HepG2 (cell line): Measurements from ENCODE around the gene CLCN1. TPM values are rescaled to one million over a fixed set of nuclear protein-coding genes. Genes with fewer than 3 reads are reported as not detected.

Experiments used
- ATF3 ChIP-seq: sonication (generic); formaldehyde crosslinking; IDR thresholded peaks from 2 replicates; pipeline ENCODE4 v1.4.0; 2020; ENCODE audit warnings: missing genetic modification reagents
- GABPB1 ChIP-seq: IDR thresholded peaks from 2 replicates; pipeline ENCODE4 v1.6.1; 2016; ENCODE audit warnings: mild to moderate bottlenecking, missing genetic modification reagents, moderate library complexity, missing compliant biosample characterization
- HINFP ChIP-seq: sonication (generic); formaldehyde crosslinking; IDR thresholded peaks from 2 replicates; pipeline ENCODE4 v1.4.0; 2020; ENCODE audit warnings: low read depth, mild to moderate bottlenecking, missing genetic modification reagents
- KAT7 ChIP-seq: IDR thresholded peaks from 2 replicates; pipeline ENCODE4 v1.6.1; 2018; ENCODE audit warnings: borderline replicate concordance, missing compliant biosample characterization
- KDM6A ChIP-seq: IDR thresholded peaks from 2 replicates; pipeline ENCODE4 v1.6.1; 2016; ENCODE audit warnings: low read depth
- MYC ChIP-seq: sonication (generic); formaldehyde crosslinking; IDR thresholded peaks from 2 replicates; pipeline ENCODE4 v1.9.0; 2021; ENCODE audit warnings: missing genetic modification reagents, borderline replicate concordance
- NCOR1 ChIP-seq: fragments of 200-600 bp; sonication (generic); IDR thresholded peaks from 2 replicates; pipeline ENCODE4 v1.7.0; 2017; ENCODE audit warnings: antibody characterized with exemption, low read length, borderline replicate concordance
- NFATC3 ChIP-seq: sonication (generic); formaldehyde crosslinking; IDR thresholded peaks from 2 replicates; pipeline ENCODE4 v1.5.1; 2020; ENCODE audit warnings: mild to moderate bottlenecking, missing genetic modification reagents
- NFE2 ChIP-seq: sonication (generic); formaldehyde crosslinking; IDR thresholded peaks from 2 replicates; pipeline ENCODE4 v1.4.0; 2020; ENCODE audit warnings: missing genetic modification reagents
- NFYB ChIP-seq: sonication (generic); formaldehyde crosslinking; IDR thresholded peaks from 2 replicates; pipeline ENCODE4 v1.4.0; 2020; ENCODE audit warnings: missing genetic modification reagents
- NR1H2 ChIP-seq: sonication (generic); formaldehyde crosslinking; IDR thresholded peaks from 2 replicates; pipeline ENCODE4 v1.8.1; 2022; ENCODE audit warnings: low read depth, missing genetic modification reagents, borderline replicate concordance
- NR2C2 ChIP-seq: sonication (generic); formaldehyde crosslinking; IDR thresholded peaks from 2 replicates; pipeline ENCODE4 v1.4.0; 2020; ENCODE audit warnings: missing genetic modification reagents, mild to moderate bottlenecking, moderate library complexity, borderline replicate concordance
- RAD21 ChIP-seq: fragments of 450-650 bp; formaldehyde crosslinking; IDR thresholded peaks from 2 replicates; pipeline ENCODE4 v1.5.0; 2020; ENCODE audit warnings: mild to moderate bottlenecking
- RBAK ChIP-seq: sonication (generic); formaldehyde crosslinking; IDR thresholded peaks from 2 replicates; pipeline ENCODE4 v1.5.1; 2020; ENCODE audit warnings: mild to moderate bottlenecking, missing genetic modification reagents
- SMARCE1 ChIP-seq: fragments of 450-650 bp; IDR thresholded peaks from 2 replicates; pipeline ENCODE4 v1.6.1; 2017; ENCODE audit warnings: borderline replicate concordance
- SP5 ChIP-seq: IDR thresholded peaks from 2 replicates; pipeline ENCODE4 v1.6.1; 2016; ENCODE audit warnings: low read depth, borderline replicate concordance
- XRCC5 ChIP-seq: fragments of 200-400 bp; formaldehyde crosslinking; optimal IDR thresholded peaks from 2 replicates; pipeline ENCODE3; 2017; ENCODE audit warnings: mild to moderate bottlenecking, low read length
- ZBTB25 ChIP-seq: IDR thresholded peaks from 2 replicates; pipeline ENCODE4 v1.6.1; 2018; ENCODE audit warnings: missing genetic modification reagents
- ZMYM4 ChIP-seq: sonication (generic); formaldehyde crosslinking; IDR thresholded peaks from 2 replicates; pipeline ENCODE4 v1.8.1; 2023; ENCODE audit warnings: mild to moderate bottlenecking, missing genetic modification reagents
- ZNF343 ChIP-seq: sonication (generic); formaldehyde crosslinking; IDR thresholded peaks from 2 replicates; pipeline ENCODE4 v1.4.0; 2020; ENCODE audit warnings: mild to moderate bottlenecking, missing genetic modification reagents
- ZNF503 ChIP-seq: sonication (generic); formaldehyde crosslinking; IDR thresholded peaks from 2 replicates; pipeline ENCODE4 v1.4.0; 2020; ENCODE audit warnings: missing genetic modification reagents
- ZNF543 ChIP-seq: sonication (generic); formaldehyde crosslinking; IDR thresholded peaks from 2 replicates; pipeline ENCODE4 v1.4.0; 2020; ENCODE audit warnings: mild to moderate bottlenecking, missing genetic modification reagents
- ZNF564 ChIP-seq: sonication (generic); formaldehyde crosslinking; IDR thresholded peaks from 2 replicates; pipeline ENCODE4 v1.8.1; 2023; ENCODE audit warnings: mild to moderate bottlenecking, missing genetic modification reagents
- ZNF574 ChIP-seq: sonication (generic); formaldehyde crosslinking; IDR thresholded peaks from 2 replicates; pipeline ENCODE4 v1.4.0; 2020; ENCODE audit warnings: missing genetic modification reagents
- ZNF816 ChIP-seq: sonication (generic); formaldehyde crosslinking; IDR thresholded peaks from 2 replicates; pipeline ENCODE4 v1.8.0; 2022; ENCODE audit warnings: missing genetic modification reagents, mild to moderate bottlenecking, borderline replicate concordance
- ZSCAN25 ChIP-seq: sonication (generic); formaldehyde crosslinking; IDR thresholded peaks from 2 replicates; pipeline ENCODE4 v1.8.0; 2022; ENCODE audit warnings: mild to moderate bottlenecking, missing genetic modification reagents
- polyA plus RNA-seq, 8 experiments: library from polyadenylated mRNA; depleted of rRNA in 3 of 8; stranded (reverse) in 7 of 8; unstranded in 1 of 8; fragments of >200 nt; fragmentation: Illumina TruSeq in 4 of 8; extraction: Trizol in 4 of 8; gene quantifications; 2 replicates each; pipeline versions ENCODE4 v1.2.1 to v1.2.3, GENCODE V29; 2011 to 2016; ENCODE audit warnings: low read depth in 4 of 8, missing spikeins in 1 of 8, mixed read lengths in 1 of 8; ENCODE audit not compliant: insufficient read depth in 1 of 8
- total RNA-seq, 5 experiments: library from RNA; depleted of rRNA; stranded (reverse); fragments of >200 nt; fragmentation: Illumina TruSeq; extraction: Trizol; gene quantifications; 2 replicates each; pipeline ENCODE4 v1.2.3, GENCODE V29; 2016; ENCODE audit warnings: low read depth in 1 of 5

The CLCN1 gene
- total and polyA plus RNA-seq, 2 of the 13 experiments (the other 11 are each of a cell fraction or from before 2014, with no cell fraction given), result 0.01 TPM; not detected in 1

GRCh38 chr7:143380260-143380645 is 64.3 kb downstream of the CLCN1 start (continued):
- TF ChIP-seq ZBTB25 (CRISPR knock-in tag) (0 out of 2 replicates have a peak, but pooled peaks have one; percentile 4), ZSCAN25 (0 out of 2 replicates have a peak, but pooled peaks have one; percentile 5), NR1H2 (CRISPR knock-in tag) (no peak), MYC (CRISPR knock-in tag) (no peak), SP5 (CRISPR knock-in tag) (no peak), HINFP (no peak), NFE2 (no peak), ATF3 (CRISPR knock-in tag) (no peak), SMARCE1 (no peak), KAT7 (CRISPR knock-in tag) (no peak; the same call in 1 of the 2 replicates), ZNF543 (no peak), ZNF564 (no peak), GABPB1 (CRISPR knock-in tag) (no peak), NCOR1 (no peak), ZNF574 (0 out of 2 replicates have a peak, but pooled peaks have one; percentile 20), NFYB (no peak), NR2C2 (no peak), ZNF816 (CRISPR knock-in tag) (no peak), ZNF343 (CRISPR knock-in tag) (no peak), XRCC5 (no peak), ZMYM4 (CRISPR knock-in tag) (peak; percentile 27; the same call in 1 of the 2 replicates), KDM6A (CRISPR knock-in tag) (no peak), RBAK (CRISPR knock-in tag) (no peak), NFATC3 (CRISPR knock-in tag) (no peak), ZNF503 (CRISPR knock-in tag) (no peak), RAD21 (peak; percentile 60; the same call in 1 of the 2 replicates)
